NCI-H345 treated with DMSO at 0.1 percent for 48 hours (cell line): Measurements from ENCODE around the gene SLC22A31.
"Not testable (repeated sequence)": the region's sequence is repeated elsewhere in the genome, so short reads cannot be mapped to it uniquely, and the experiment has no call there.

Experiments used
- DNase-seq: peaks from one replicate; lab custom pipeline; 2025; ENCODE audit not compliant: unreplicated experiment; lab: John Stamatoyannopoulos, UW

SLC22A31 gene

DNA sequence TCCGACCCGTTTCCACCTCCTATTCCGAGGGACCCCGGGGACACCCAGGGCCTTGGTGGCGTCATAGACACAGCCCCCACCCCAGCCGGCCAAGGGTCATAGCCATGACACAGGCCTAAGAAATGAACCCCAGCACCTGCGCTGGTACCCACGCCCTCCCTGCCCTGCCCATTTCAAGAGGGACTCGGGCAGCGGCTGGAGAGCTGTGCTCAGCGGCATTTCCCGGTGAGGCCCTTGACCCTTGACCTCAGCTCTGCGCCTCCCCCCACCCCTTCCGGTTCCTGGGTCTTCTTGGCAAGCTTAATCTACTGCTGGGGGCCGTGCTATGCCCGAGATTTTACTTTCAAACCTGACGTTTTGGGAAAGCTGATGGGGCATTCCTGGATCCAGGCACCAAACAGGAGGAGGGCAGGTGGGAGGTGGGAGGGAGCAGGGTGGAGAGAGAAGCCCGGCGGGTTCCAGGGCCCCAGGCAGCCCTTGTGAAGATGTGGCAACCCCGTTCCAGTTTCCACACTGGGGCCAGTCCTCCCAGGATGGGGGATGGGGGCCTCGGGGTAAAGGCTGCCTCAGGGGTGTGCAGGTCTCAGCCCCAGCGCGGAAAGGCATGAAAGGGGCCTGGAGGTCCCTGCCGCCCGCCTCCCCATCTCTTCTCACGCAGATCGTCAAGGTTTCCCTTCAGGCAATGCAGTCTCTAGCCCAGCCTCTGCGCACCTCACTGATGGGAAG, at the start of gene SLC22A31:
TSS of gene SLC22A31 (minus strand) at position 414 of the 726 bp plus-strand sequence. CDS start at position 378, 36 bp downstream.
- DNase-seq = no peak

DNA sequence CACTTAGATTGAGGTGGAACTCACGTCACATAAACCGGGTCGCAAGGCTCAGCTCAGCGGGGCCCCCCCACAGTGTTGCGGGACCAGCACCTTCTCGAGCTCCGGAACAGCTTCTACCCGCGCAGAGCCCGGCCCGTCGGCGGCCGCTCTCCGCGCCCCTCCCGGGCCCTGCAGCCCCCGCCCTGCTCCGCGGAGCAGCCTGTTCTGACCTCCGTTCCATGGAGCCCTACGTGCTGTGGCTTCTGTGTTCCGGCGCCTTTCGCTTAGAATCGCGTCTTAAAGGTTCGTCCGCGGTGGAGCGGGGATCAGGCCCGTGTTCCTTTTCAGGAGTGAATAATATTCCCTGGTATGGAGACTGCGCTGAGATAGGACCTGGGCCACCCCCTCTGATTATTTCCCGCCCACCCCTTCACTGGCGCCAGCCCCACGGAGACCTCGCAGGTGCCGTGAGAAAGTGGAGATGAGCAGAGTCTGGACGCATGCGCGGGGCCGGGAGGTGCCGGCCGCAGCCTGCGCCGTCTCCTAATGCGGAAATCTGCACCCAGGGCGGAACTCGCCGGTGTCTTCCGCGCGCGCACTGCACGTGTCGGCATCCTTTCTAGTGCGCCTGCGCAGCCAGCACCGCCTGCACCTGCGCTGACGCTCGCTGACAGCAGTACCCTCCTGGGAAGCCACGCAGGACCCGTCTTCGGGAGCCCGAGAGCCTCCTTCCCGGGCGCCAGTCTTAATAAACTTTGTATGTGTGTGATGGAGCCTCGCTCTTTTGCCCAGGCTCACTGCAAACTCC, 48.1 kb upstream of the SLC22A31 start:
- no peak for DNase-seq

DNA sequence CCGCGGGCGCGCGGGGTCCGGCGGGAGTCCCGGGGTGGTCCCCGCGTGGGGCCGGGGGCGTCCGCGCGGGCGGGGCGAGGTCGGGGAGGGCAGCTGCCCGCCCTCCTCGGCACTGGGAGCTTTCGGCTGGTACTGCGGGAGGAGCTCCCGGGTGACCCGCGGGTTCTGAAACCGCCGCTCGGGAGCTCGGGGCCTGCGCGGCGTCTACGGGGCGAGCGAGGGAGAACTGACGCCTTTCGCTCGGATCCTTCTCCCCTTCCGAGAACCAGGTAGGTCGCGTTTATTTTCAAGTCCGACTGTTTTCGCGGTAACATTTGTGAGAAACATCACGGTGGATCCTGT, 47.4 kb upstream of the SLC22A31 start:
- not testable (repeated sequence) for DNase-seq

DNA sequence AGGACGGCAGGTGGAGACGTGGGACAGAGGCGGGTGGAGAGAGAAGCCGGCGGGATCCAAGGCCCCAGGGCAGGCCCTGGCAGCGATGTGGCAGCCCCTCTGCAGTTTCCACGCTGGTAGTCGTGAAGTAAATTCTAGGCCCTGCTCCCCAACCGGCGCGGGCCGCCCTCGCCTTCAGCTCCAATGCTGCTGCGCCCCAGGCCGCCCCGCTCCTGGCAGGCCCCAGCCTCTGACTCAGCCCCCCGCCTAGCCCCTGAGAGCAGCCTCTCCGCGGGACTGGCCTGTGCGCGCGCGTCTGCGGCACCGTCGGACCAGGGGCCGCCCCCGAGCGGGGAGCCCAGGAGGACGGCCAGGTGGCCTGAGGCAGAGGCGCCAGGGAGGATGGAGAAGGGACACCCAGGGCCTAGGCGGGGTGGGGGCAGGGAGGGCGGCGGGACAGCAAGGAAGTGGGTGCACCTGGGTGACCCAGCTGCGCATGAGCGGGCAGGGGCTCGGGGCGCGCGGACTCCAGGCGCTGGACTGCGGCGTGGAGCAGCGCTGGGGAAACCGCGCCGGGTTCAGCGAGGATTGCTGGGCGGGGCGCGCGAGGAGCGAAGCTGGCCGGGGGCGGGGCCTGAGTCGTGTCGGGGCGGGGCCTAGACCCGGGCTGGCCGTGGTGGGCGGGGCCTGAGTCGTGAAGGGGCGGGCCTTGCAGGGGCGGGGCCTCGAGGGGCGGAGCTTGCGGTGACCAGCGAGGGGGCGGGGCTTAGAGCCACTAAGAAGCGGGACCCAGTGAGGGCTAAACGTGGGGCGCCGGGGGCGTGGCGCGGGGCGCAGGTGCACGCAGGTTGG, 46.8 kb upstream of the SLC22A31 start:
- peak; percentile 50 for DNase-seq

DNA sequence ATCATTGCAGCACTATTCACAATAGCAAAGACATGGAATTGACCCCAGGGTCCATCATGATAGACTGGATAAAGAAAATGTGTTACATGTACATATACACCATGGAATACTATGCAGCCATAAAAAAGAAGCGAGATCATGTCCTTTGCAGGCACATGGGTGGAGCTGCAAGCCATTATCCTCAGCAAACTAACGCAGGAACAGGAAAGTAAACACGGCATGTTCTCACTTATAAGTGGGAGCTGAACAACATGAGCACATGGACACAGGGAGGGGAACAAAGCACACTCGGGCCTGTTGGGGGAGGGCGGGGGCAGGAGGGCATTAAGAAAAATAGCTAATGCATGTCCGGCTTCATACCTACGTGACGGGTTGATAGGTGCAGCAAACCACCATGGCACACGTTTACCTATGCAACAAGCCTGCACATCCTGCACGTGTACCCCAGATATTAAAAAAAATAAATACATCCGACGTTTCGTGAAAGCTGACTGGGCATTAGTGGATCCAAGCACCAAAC, 46.1 kb upstream of the SLC22A31 start:
- no peak for DNase-seq

DNA sequence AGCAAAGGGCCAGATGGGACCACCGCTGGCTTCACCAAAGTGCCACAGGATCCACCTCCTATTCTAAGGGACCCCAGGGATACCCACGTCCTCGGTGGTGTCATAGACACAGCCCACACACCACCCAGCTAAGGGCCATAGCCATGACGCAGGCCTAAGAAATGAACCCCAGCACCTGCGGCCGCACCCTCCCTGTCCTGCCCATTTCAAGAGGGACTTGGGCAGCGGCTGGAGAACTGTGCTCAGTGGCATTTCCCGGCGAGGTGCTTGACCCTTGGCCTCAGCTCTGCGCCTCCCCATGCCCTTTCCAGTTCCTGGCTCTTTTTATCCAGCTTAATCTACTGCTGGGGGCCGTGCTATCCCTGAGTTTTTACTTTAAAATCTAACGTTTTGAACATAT, 44.4 kb upstream of the SLC22A31 start:
- no peak for DNase-seq

DNA sequence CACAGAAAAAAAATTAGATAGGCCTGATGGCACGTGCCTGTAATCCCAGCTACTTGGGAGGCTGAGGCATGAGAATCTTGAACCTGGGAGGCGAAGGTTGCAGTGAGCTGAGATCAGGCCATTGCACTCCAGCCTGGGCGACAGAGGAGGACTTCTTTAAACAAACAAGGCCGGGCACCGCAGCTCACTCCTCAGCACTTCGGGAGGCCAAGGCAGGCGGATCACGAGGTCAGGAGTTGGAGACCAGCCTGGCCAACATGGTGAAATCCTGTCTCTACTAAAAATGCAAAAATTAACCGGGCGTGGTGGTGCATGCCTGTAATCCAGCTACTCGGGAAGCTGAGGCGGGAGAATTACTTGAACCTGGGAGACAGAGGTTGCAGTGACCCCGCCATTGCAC, 43.9 kb upstream of the SLC22A31 start:
- DNase-seq = not testable (repeated sequence)

DNA sequence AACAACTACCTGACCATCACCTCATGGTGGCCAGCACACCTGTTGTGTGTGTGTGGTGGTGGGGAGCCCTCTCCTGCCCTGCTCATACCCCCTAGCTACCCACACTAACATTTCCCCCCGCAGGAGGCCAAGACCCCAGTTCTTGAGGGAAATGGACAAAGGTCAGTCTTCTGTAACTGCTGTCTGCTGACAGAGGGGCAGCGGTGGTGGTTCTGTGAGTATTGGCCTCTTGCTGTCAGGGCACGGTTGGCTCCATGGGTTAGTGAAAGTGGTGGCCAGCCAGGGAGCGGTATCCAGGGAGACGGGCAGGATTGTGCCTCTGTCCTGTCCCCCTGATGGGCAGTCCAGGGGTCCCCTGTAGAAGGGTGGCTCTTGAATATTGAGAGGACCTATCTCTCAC, 43.3 kb upstream of the SLC22A31 start:
- no peak for DNase-seq

DNA sequence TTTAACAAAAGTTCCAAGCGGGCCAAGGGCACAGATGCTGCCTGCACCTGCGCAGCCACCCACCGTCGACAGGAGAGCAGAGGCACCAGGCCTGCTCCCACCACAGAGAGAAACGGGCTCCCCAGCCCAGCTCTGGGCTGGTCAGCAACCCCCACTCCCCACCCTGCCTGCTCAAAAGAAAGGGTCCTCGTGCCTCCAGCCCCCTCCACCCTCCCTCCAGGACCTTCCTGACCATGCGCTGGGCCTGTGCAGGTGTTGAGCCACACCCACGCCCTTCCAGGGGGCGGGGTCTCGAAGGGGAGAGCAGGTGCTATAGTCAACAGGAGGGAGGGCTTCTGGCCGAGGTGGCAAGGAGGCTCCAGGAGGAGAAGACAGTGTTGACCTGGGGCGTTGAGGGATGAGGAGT, 42.5 kb upstream of the SLC22A31 start:
- no peak for DNase-seq

DNA sequence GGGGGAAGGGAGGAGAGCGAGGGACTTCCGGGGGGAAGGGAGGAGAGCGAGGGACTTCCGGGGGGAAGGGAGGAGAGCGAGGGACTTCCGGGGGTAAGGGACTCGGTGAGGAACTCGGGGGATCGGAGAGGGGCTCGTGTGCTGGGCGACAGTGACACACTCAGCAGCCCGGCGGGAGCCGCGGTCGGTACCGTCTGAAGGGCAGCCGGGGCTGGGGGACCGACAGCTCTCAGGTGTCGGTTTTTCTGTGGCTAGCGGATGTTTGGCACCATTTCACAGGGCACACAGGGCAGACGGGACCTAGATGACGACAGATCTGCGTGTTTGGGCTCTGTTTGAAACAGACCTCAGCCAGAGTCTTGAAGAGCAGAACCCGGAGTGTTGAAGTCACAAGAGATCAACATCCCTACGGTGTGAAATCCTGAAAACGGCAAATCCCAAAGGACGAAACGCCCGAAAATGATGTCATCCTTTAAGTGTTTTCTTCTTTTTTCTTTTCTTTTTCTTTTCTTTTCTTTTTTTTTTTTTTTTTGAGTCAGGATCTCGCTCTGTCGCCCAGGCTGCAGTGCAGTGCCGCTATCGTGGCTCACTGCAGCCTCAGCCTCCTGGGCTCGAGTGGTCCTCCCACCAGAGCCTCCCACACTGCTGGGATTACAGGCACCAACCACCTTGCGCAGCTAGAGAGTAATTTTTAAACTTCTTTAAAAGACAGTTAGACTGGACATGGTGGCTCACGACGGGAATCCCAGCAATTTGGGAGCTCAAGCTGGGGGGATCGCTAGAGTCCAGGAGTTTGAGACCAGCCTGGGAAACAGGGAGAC, 41.1 kb upstream of the SLC22A31 start:
- peak; percentile 17 for DNase-seq

DNA sequence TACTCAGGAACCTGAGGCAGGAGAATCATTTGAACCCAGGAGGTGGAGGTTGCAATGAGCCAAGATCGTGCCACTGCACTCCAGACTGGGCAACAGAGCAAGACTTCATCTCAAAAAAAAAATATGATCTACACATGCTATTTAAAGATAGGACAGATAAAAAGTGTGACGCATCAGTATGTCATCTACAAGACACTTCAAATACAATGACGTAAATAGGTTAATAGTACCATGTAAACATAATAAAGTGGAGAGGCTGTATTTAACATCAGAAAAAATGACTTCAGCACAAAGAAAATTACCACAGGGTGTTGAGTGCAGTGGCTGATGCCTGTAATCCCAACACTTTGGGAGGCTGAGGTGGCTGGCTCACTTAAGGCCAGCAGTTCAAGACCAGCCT, 37.4 kb upstream of the SLC22A31 start:
- DNase-seq = no peak

DNA sequence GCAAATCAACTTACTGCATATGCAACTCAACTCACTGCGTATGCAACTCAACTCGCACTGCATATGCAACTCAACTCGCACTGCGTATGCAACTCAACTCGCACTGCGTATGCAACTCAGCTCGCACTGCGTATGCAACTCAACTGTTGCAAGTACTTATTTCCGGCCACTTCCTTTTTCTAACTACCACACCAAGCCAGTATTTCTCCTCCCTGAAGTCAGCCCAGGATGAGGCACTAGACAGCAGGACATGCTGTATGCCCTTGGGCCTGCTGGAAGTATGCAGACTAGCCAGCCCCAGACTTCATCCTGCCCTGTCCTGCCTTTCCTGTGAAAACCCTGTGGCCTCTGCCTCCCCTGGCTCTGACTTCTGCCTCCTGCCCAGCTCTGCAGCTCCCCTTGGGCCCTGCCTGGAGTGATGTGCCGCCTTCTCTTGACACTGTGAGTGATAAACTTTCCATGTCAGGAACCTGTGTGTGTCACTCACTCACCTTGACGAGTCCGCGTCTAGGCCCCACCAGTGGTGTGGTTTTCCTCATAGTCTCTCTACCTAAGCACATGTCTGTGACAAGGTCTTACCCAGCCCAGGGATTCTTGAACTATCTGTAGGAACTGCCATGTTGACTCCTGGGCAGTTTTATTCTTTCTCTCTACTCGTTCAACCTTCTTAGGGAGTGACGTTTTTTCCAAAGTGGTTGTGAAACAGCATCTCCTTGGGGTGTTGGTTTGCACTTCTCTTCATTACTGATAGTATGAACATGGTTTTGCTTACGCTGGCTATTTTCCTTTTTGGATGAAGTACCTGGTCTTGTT, 33.5 kb upstream of the SLC22A31 start:
- DNase-seq = no peak

DNA sequence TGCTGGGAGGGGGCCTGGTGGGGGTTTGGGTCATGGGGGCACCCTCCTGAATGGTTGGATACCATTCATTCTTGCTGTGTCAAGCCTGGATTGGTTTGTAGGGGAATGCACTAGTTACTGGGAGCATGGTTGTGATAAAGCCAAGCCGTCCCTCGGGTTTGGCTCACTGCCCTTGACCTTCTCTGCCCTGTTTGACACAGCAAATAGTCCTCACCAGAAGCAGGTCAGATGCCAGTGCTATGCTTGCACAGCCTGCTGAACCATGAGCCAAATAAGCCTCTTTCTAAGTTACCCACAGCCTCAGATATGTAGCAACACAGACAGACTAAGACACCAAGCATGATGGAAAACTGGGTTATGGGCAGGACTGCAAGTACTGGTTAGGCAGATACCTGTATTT, 31.8 kb upstream of the SLC22A31 start:
- no peak for DNase-seq

DNA sequence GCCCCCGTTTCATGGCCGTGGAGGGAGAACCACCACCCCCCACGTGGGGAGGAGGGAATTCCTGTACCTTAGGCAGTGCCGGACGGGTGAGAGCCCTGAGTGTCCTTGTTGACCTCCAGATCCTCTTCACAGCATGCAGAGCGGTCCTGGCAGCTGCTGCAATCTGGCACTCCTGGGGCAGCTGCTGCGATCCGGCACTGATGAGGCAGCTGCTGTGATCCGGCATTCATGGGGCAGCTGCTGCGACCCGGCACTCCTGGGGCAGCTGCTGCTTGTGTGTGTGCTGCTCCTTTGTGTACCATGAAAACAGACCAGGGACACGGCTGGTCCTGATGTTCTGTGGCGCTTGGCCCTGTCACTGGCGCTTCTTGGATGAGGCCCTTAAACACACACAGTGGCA, 29.9 kb upstream of the SLC22A31 start:
- DNase-seq = no peak

DNA sequence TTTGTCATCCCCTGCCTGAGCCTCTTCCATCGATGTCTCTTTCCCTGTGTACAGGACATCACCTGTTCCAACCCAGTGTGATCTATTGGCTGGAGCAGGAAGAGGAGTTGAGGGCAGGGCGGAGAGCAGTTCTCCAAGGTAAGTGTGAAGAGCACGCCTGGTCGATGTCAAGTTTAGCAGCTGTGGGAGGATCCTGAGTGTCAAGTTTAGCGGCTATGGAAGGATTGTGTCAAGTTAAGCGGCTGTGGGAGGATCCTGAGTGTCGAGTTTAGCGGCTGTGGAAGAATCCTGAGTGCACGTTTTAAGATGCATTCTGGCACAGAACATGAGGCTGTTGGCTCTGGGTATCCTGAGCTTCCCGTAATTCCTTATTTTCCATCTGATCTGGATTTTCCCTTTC, 24.3 kb upstream of the SLC22A31 start:
- DNase-seq = no peak

DNA sequence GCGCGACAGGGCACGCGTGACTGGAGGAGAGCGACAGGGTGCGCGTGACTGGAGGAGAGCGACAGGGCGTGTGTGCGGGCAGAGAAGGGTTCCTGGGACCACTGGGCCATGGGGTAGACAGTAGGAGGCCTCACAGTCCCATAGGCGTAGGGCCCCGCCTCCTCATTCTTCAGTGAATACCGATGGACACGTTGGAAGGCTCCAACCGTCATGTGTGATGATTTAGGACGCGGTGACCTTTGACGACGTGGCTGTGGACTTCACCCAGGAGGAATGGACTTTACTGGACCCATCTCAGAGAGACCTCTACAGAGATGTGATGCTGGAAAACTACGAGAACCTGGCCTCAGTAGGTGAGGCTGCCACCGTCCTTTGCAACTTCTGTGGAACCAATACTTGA, 22.6 kb upstream of the SLC22A31 start:
- DNase-seq = no peak

DNA sequence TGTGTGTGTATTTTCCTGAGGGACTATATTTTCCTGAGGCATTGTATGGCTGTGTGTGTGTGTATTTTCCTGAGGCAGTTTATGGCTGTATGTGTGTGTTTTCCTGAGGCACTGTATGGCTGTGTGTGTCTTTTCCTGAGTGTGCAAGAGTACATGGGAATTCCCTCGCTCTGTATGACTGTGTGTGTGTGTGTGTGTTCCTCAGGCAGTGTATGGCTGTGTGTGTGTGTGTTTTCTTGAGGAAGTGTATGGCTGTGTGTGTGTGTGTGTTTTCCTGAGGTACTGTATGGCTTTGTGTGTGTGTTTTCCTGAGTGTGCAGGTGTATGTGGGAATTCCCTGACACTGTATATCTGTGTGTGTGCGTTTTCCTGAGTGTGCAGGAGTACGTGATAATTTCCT, 21.3 kb upstream of the SLC22A31 start:
- DNase-seq = no peak

DNA sequence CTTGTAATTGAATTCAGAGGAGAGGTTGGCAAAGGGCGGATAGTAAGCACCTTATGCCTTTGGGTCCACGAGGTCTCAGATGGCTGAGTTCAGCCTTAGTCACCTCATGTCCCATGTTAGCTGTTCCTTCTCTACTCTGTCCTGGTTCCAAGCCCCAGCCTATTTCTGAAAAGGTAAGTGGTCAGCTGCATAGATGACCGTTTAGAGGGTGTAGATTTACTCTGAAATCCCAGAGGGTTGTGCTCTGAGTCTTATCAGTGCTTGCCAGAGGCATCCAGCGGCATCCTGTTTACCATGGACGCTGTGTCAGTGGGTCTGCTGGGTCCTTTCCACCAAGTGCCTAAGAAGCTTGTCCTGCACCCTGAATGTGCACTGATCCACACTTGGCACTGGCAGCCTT, 19.0 kb upstream of the SLC22A31 start:
- DNase-seq = no peak

DNA sequence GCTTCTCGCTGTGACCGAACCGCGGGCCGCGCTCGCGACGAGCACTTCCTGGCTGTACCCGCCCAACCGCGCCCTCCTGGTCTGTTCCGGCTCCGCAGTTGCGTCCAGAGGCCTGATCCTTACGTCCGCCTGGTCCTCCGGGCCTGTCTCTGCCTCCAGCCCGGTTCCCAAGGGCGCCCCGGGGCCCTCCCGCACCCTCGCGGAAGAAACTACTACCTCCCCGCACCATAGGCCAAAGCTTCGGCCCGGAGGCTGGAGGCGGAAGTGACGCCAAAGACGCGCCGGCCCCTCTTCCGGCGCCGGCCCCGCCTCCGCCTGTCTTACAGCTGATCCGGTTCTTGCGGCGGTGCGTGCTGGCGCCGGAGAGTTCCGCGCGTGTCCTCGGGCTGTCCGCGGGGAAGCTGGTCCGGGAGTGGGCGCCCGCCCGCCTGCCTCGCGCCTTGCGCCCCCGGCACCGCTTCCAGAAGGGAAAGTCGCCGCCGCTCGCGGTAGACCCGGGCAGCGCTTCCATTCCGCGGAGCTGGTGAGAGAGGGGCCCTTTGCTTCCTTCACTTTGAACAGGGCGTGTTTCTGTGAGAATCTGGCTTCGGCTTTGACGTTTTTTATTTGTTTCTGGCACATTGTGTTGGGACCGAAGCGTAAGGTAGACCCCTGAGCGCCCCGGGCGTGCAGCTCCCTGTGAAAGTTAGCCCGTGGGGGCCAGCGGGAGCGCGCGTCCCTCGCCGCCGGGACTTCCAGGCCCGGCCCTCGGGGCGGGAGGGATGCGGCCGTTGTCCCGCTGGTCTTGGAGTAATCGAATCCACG, 17.3 kb upstream of the SLC22A31 start, which contains the start of gene ZNF778:
TSS of gene ZNF778 (plus strand) at position 316 of the 804 bp plus-strand sequence. CDS start 3,425 bp downstream, outside the sequence.
- peak; percentile 21 for DNase-seq
